MM.1S (cell line): Measurements from ENCODE around the gene ABCD1.

Source experiments
- DNase-seq: peaks from one replicate; pipeline ENCODE4 v3.0.0-alpha.2; 2015
- H2AFZ ChIP-seq: fragments of 300-600 bp; sonication (generic); 2 replicates; pipeline ENCODE4 v1.6.0; 2016; ENCODE audit warnings: antibody characterized with exemption, low read length
- H3F3A ChIP-seq: fragments of 300-600 bp; sonication (generic); 2 replicates; pipeline ENCODE4 v1.6.1; 2016; ENCODE audit warnings: mild to moderate bottlenecking, antibody characterized with exemption, low read length, moderate library complexity, mixed read lengths; ENCODE audit not compliant: insufficient read depth
- H3K27ac ChIP-seq: fragments of 300-600 bp; sonication (generic); 2 replicates; pipeline ENCODE4 v1.5.1; 2016; ENCODE audit warnings: mild to moderate bottlenecking, low read length
- H3K27me3 ChIP-seq: fragments of 300-600 bp; sonication (generic); replicated peaks from 2 replicates; pipeline ENCODE4 v1.6.0; 2016; ENCODE audit warnings: low read length; ENCODE audit not compliant: insufficient read depth
- H3K36me3 ChIP-seq: fragments of 300-600 bp; sonication (generic); replicated peaks from 2 replicates; pipeline ENCODE4 v1.6.1; 2016; ENCODE audit warnings: mild to moderate bottlenecking, low read length, mixed read lengths; ENCODE audit not compliant: insufficient read depth
- H3K4me1 ChIP-seq: fragments of 300-600 bp; sonication (generic); 2 replicates; pipeline ENCODE4 v1.6.1; 2016; ENCODE audit warnings: low read length, mixed read lengths
- H3K4me2 ChIP-seq: fragments of 300-600 bp; sonication (generic); 2 replicates; pipeline ENCODE4 v1.6.0; 2016; ENCODE audit warnings: low read depth, low read length
- H3K4me3 ChIP-seq: fragments of 300-600 bp; sonication (generic); 2 replicates; pipeline ENCODE4 v1.5.1; 2016; ENCODE audit warnings: low read length, mixed read lengths
- H3K79me2 ChIP-seq: fragments of 300-600 bp; sonication (generic); 2 replicates; pipeline ENCODE4 v1.6.1; 2016; ENCODE audit warnings: mixed run types, low read length, mixed read lengths
- H3K9ac ChIP-seq: fragments of 300-600 bp; sonication (generic); 2 replicates; pipeline ENCODE4 v1.6.1; 2016; ENCODE audit warnings: low read length, mixed read lengths
- H3K9me2 ChIP-seq: fragments of 300-600 bp; sonication (generic); replicated peaks from 2 replicates; pipeline ENCODE4 v1.6.1; 2016; ENCODE audit warnings: mild to moderate bottlenecking, low read length, mixed read lengths; ENCODE audit not compliant: insufficient read depth
- H3K9me3 ChIP-seq: fragments of 300-600 bp; sonication (generic); replicated peaks from 2 replicates; pipeline ENCODE4 v1.6.1; 2016; ENCODE audit warnings: mild to moderate bottlenecking, low read length, mixed read lengths; ENCODE audit not compliant: insufficient read depth
- H4K20me1 ChIP-seq: fragments of 300-600 bp; sonication (generic); 2 replicates; pipeline ENCODE4 v1.6.1; 2016; ENCODE audit warnings: mild to moderate bottlenecking, low read length, moderate library complexity, mixed read lengths; ENCODE audit not compliant: insufficient read depth
- EZH2 ChIP-seq: fragments of 300-600 bp; sonication (generic); optimal IDR thresholded peaks from 2 replicates; pipeline ENCODE3; 2017; ENCODE audit warnings: low read depth, mild to moderate bottlenecking, antibody characterized with exemption, low read length, mixed read lengths
- EZH2phosphoT487 ChIP-seq: fragments of 300-600 bp; sonication (generic); IDR thresholded peaks from 2 replicates; pipeline ENCODE4 v1.6.1; 2018; ENCODE audit warnings: antibody characterized with exemption, low read length
- TF ChIP-seq, protein P1 (sequence below): fragments of 300-600 bp; sonication (generic); IDR thresholded peaks from 2 replicates; pipeline ENCODE4 v1.5.1; 2016; ENCODE audit warnings: antibody characterized with exemption, low read length, mixed read lengths

The ABCD1 gene

GRCh38 chrX:153750127-153750774 lies 25.6 kb downstream of the ABCD1 start:
- Histone ChIP-seq H3K4me2 (no peak overlapping the region), H2AFZ (no peak overlapping the region), H3K9me3 (no peaks in the 10 kb centered on the region)

GRCh38 chrX:153755136-153755535 lies 30.5 kb downstream of the ABCD1 start:
- H3K9me3 ChIP-seq, result no peaks in the 10 kb centered on the region

More at GRCh38 chrX:153750127-153750774, 25.6 kb downstream of the ABCD1 start:
- H3K36me3 ChIP-seq, result no peaks in the 10 kb centered on the region
- no peaks in the 10 kb centered on the region for H3K4me1 ChIP-seq
- no peaks in the 10 kb centered on the region for H3F3A ChIP-seq
- TF ChIP-seq EZH2phosphoT487 (no peak), EZH2 (no peak)
- TF ChIP-seq, protein P1, sequence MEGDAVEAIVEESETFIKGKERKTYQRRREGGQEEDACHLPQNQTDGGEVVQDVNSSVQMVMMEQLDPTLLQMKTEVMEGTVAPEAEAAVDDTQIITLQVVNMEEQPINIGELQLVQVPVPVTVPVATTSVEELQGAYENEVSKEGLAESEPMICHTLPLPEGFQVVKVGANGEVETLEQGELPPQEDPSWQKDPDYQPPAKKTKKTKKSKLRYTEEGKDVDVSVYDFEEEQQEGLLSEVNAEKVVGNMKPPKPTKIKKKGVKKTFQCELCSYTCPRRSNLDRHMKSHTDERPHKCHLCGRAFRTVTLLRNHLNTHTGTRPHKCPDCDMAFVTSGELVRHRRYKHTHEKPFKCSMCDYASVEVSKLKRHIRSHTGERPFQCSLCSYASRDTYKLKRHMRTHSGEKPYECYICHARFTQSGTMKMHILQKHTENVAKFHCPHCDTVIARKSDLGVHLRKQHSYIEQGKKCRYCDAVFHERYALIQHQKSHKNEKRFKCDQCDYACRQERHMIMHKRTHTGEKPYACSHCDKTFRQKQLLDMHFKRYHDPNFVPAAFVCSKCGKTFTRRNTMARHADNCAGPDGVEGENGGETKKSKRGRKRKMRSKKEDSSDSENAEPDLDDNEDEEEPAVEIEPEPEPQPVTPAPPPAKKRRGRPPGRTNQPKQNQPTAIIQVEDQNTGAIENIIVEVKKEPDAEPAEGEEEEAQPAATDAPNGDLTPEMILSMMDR, result no peak
- DNase-seq, result no peak
- H3K79me2 ChIP-seq, result no peaks in the 10 kb centered on the region
- H3K9ac ChIP-seq, result no peak overlapping the region
- no peaks in the 10 kb centered on the region for H3K9me2 ChIP-seq
- H4K20me1 ChIP-seq, result no peaks in the 10 kb centered on the region
- no peak overlapping the region for H3K4me3 ChIP-seq
- no peak overlapping the region for H3K27ac ChIP-seq
- H3K27me3 ChIP-seq, result no peaks in the 10 kb centered on the region

GRCh38 chrX:153761863-153762262 lies 37.2 kb downstream of the ABCD1 start:
- Histone ChIP-seq H3K9me3 (no peaks in the 10 kb centered on the region), H3K4me2 (no peak overlapping the region), H3K27ac (no peak overlapping the region), H2AFZ (no peak overlapping the region), H3K4me1 (no peaks in the 10 kb centered on the region), H3K9me2 (no peaks in the 10 kb centered on the region), H3K4me3 (no peak overlapping the region), H3F3A (no peaks in the 10 kb centered on the region), H3K36me3 (no peaks in the 10 kb centered on the region), H4K20me1 (no peaks in the 10 kb centered on the region), H3K27me3 (no peaks in the 10 kb centered on the region), H3K79me2 (no peaks in the 10 kb centered on the region), H3K9ac (no peak overlapping the region)
- DNase-seq, result no peak
- TF ChIP-seq, protein P1, result no peak
- TF ChIP-seq EZH2phosphoT487 (no peak), EZH2 (no peak)

More at GRCh38 chrX:153755136-153755535, 30.5 kb downstream of the ABCD1 start:
- Histone ChIP-seq H3K4me2 (no peak overlapping the region), H3K79me2 (no peaks in the 10 kb centered on the region), H2AFZ (no peak overlapping the region), H3K27ac (no peak overlapping the region), H4K20me1 (no peaks in the 10 kb centered on the region), H3F3A (no peaks in the 10 kb centered on the region), H3K4me3 (no peak overlapping the region), H3K4me1 (no peaks in the 10 kb centered on the region), H3K9me2 (no peaks in the 10 kb centered on the region), H3K27me3 (no peaks in the 10 kb centered on the region), H3K9ac (no peak overlapping the region), H3K36me3 (no peaks in the 10 kb centered on the region)
- TF ChIP-seq EZH2phosphoT487 (no peak), EZH2 (no peak)
- TF ChIP-seq, protein P1, result no peak
- DNase-seq, result no peak
